K562 (cell line): ENCODE data around the gene POPDC3. TPM values are rescaled to one million over a fixed set of nuclear protein-coding genes. Genes with fewer than 3 reads are reported as not detected.

ENCODE experiments used
- ATAC-seq: fragments of 200-7000 bp; cut with Tn5 transposase; 3 replicates; pipeline ENCODE4 v1.9.1; 2020; ENCODE audit warnings: moderate library complexity
- BruUV-seq: library from RNA; stranded (reverse); fragments of 400-500 nt; replicated peaks from 2 replicates; lab custom pipeline; 2021; lab: Mats Ljungman, UMichigan
- CTCF ChIA-PET: fragments of 300-600 bp; formaldehyde crosslinking; extraction: SDS; loops from one replicate; lab custom pipeline; 2021; ENCODE audit warnings: low intra/inter-chr PET ratio; lab: Yijun Ruan, JAX
- POLR2A ChIA-PET: fragments of 300-600, 350-650 bp; sonication (Branson Sonifier 250); formaldehyde crosslinking; extraction: SDS; loops from one replicate; lab custom pipeline; 2021; ENCODE audit warnings: antibody characterized with exemption, inconsistent platforms; lab: Yijun Ruan, JAX
- DNase-seq, 4 experiments: peaks; one replicate each; pipeline versions ENCODE4 v3.0.0 to v3.0.0-alpha.2; 2011 to 2018; ENCODE audit warnings: low spot score in 3 of 4, mixed read lengths in 3 of 4; ENCODE audit errors: extremely low read depth in 1 of 4
- FAIRE-seq: peaks from 2 replicates; lab custom pipeline; 2011; peaks lifted over from hg19 to GRCh38; lab: Jason Lieb, UNC
- H2AFZ ChIP-seq: 2 replicates; pipeline ENCODE4 v1.6.0; 2011; ENCODE audit warnings: low read depth, low read length, control low read depth, inconsistent platforms
- H3K27ac ChIP-seq: fragments of 200-600 bp; 3 replicates; pipeline ENCODE4 v1.8.0; 2011; ENCODE audit warnings: low read depth, mild to moderate bottlenecking, control low read depth, inconsistent platforms, low read length, moderate library complexity, mixed read lengths; ENCODE audit errors: extremely low read depth
- H3K27me3 ChIP-seq, 2 experiments: fragments of 300-600 bp in 1 of 2; 2 replicates in 1 of 2; 3 replicates in 1 of 2; pipeline versions ENCODE4 v1.6.0 to v1.8.0; 2011; ENCODE audit warnings: inconsistent platforms in 2 of 2, low read length in 2 of 2, mild to moderate bottlenecking in 1 of 2, mixed read lengths in 1 of 2, moderate library complexity in 1 of 2; ENCODE audit not compliant: control insufficient read depth in 2 of 2, insufficient read depth in 2 of 2
- H3K36me3 ChIP-seq: fragments of 300-600 bp; 3 replicates; pipeline ENCODE4 v1.8.0; 2011; ENCODE audit warnings: mild to moderate bottlenecking, low read length, inconsistent platforms; ENCODE audit not compliant: control insufficient read depth, insufficient read depth
- H3K4me1 ChIP-seq, 2 experiments: fragments of 200-600 bp in 1 of 2; replicated peaks in 1 of 2; 2 replicates in 1 of 2; 3 replicates in 1 of 2; pipeline versions ENCODE4 v1.5.1 to v1.8.0; 2011; ENCODE audit warnings: inconsistent platforms in 2 of 2, low read length in 2 of 2, mild to moderate bottlenecking in 1 of 2, mixed read lengths in 1 of 2, moderate library complexity in 1 of 2; ENCODE audit not compliant: control insufficient read depth in 2 of 2, insufficient read depth in 2 of 2
- H3K4me2 ChIP-seq: 2 replicates; pipeline ENCODE4 v1.6.1; 2011; ENCODE audit warnings: low read length, control low read depth, inconsistent platforms, mixed read lengths; ENCODE audit not compliant: insufficient read depth
- H3K4me3 ChIP-seq: fragments of 200-600 bp; sonication (generic), shearing (Covaris generic); 2 replicates; pipeline ENCODE4 v1.5.1; 2016; ENCODE audit warnings: control low read depth, inconsistent platforms
- H3K79me2 ChIP-seq: fragments of 200-600 bp; 3 replicates; pipeline ENCODE4 v1.8.0; 2011; ENCODE audit warnings: low read length, inconsistent platforms; ENCODE audit not compliant: control insufficient read depth, insufficient read depth
- H3K9ac ChIP-seq, 2 experiments: 2 replicates each; pipeline versions ENCODE4 v1.6.0 to v1.6.1; 2011; ENCODE audit warnings: low read depth in 2 of 2, low read length in 2 of 2, control low read depth in 1 of 2, inconsistent platforms in 1 of 2, mild to moderate bottlenecking in 1 of 2, mixed read lengths in 1 of 2; ENCODE audit not compliant: insufficient read depth in 1 of 2
- H3K9me1 ChIP-seq: one replicate; pipeline ENCODE4 v1.6.0; 2011; ENCODE audit warnings: inconsistent platforms, mild to moderate bottlenecking, low read length, moderate library complexity; ENCODE audit not compliant: control insufficient read depth, insufficient read depth
- H3K9me3 ChIP-seq: replicated peaks from 2 replicates; pipeline ENCODE4 v1.5.1; 2011; ENCODE audit warnings: low read depth, low read length, inconsistent platforms; ENCODE audit not compliant: control insufficient read depth, insufficient read depth
- H4K20me1 ChIP-seq: replicated peaks from 2 replicates; pipeline ENCODE4 v1.6.1; 2011; ENCODE audit warnings: low read length, inconsistent platforms, mixed read lengths; ENCODE audit not compliant: control insufficient read depth, insufficient read depth
- CCAR2 ChIP-seq: fragments of 200-400 bp; formaldehyde crosslinking; IDR thresholded peaks from 2 replicates; pipeline ENCODE4 v1.6.1; 2017; ENCODE audit warnings: mild to moderate bottlenecking, low read depth, low read length
- CHCHD3 ChIP-seq: fragments of 250-450 bp; sonication (Bioruptor Pico); IDR thresholded peaks from 2 replicates; pipeline ENCODE4 v2.1.2; 2022; ENCODE audit warnings: mild to moderate bottlenecking
- CTCF ChIP-seq, 3 experiments: IDR thresholded peaks in 2 of 3; conservative IDR thresholded peaks in 1 of 3; 2 replicates each; pipeline ENCODE4 v1.5.1; 2011 to 2012; ENCODE audit warnings: low read length in 3 of 3, mild to moderate bottlenecking in 3 of 3, control low read depth in 2 of 3, improper control_type of control experiment in 1 of 3, inconsistent platforms in 1 of 3, low read depth in 1 of 3, mixed read lengths in 1 of 3, moderate library complexity in 1 of 3; ENCODE audit not compliant: insufficient read depth in 2 of 3
- FIP1L1 ChIP-seq: fragments of 200-400 bp; formaldehyde crosslinking; IDR thresholded peaks from 2 replicates; pipeline ENCODE4 v1.6.1; 2018; ENCODE audit warnings: mild to moderate bottlenecking, low read depth, low read length; ENCODE audit not compliant: poor library complexity, severe bottlenecking
- FOXJ2 ChIP-seq: fragments of 200-800 bp; sonication (Bioruptor generic); IDR thresholded peaks from 2 replicates; pipeline ENCODE4 v1.6.1; 2016; ENCODE audit warnings: missing genetic modification characterization, missing compliant biosample characterization
- GABPB2 ChIP-seq: fragments of 250-450 bp; sonication (Bioruptor Pico); conservative IDR thresholded peaks from 2 replicates; pipeline ENCODE4 v1.5.1; 2021; ENCODE audit warnings: mild to moderate bottlenecking
- LARP7 ChIP-seq: fragments of 450-650 bp; IDR thresholded peaks from 2 replicates; pipeline ENCODE4 v1.6.1; 2016
- MAFF ChIP-seq: IDR thresholded peaks from 2 replicates; pipeline ENCODE4 v1.6.1; 2012; ENCODE audit warnings: low read length, improper control_type of control experiment
- MED1 ChIP-seq: sonication (generic); formaldehyde crosslinking; IDR thresholded peaks from 2 replicates; pipeline ENCODE4 v1.8.1; 2023; ENCODE audit warnings: missing genetic modification reagents, borderline replicate concordance
- RAD21 ChIP-seq, 2 experiments: fragments of 250-450 bp in 1 of 2; fragments of 450-650 bp in 1 of 2; sonication (Bioruptor Pico) in 1 of 2; formaldehyde crosslinking in 1 of 2; IDR thresholded peaks in 1 of 2; conservative IDR thresholded peaks in 1 of 2; 2 replicates each; pipeline versions ENCODE4 v1.4.0 to v1.8.0; 2020 to 2022; ENCODE audit warnings: mild to moderate bottlenecking in 2 of 2, moderate library complexity in 1 of 2
- RBM14 ChIP-seq: fragments of 200-400 bp; formaldehyde crosslinking; IDR thresholded peaks from 2 replicates; pipeline ENCODE4 v1.6.1; 2018; ENCODE audit warnings: low read depth, mild to moderate bottlenecking, low read length, moderate library complexity, borderline replicate concordance; ENCODE audit not compliant: insufficient read depth
- RBM15 ChIP-seq: fragments of 200-400 bp; formaldehyde crosslinking; IDR thresholded peaks from 2 replicates; pipeline ENCODE4 v1.6.1; 2018; ENCODE audit warnings: mild to moderate bottlenecking, low read length, moderate library complexity; ENCODE audit not compliant: insufficient read depth
- SREBF1 ChIP-seq: fragments of 150-350 bp; IDR thresholded peaks from 2 replicates; pipeline ENCODE4 v1.6.1; 2014; ENCODE audit warnings: antibody characterized with exemption, low read depth, low read length, borderline replicate concordance
- ZNF395 ChIP-seq: fragments of 200-800 bp; sonication (Bioruptor generic); IDR thresholded peaks from 2 replicates; pipeline ENCODE4 v1.6.1; 2017; ENCODE audit warnings: missing genetic modification characterization, missing compliant biosample characterization
- ZNF398 ChIP-seq: fragments of 250-450 bp; sonication (Bioruptor Pico); IDR thresholded peaks from 2 replicates; pipeline ENCODE4 v1.8.0; 2021; ENCODE audit warnings: moderate library complexity, mild to moderate bottlenecking, inconsistent platforms
- ZNF445 ChIP-seq: fragments of 250-450 bp; sonication (Bioruptor Pico); IDR thresholded peaks from 2 replicates; pipeline ENCODE4 v1.4.0; 2020; ENCODE audit warnings: low read depth, mild to moderate bottlenecking, moderate library complexity
- WGBS: fragments of 100-300 bp; shearing (Covaris generic); methylation state at CpG from one replicate; pipeline ENCODE4 v1.1.6; 2016; ENCODE audit warnings: low coverage, mixed read lengths; ENCODE audit not compliant: insufficient coverage; ENCODE audit errors: missing lambda C conversion rate; 5-methylcytosine and 5-hydroxymethylcytosine counted together
- in situ Hi-C: fragments of 300-500 bp; cut with MboI; formaldehyde crosslinking; loops from 4 replicates; pipeline ENCODE4 v1.15.0; 2018; ENCODE audit warnings: inconsistent platforms, mixed read lengths
- intact Hi-C: fragments of 100-400 bp; cut with micrococcal nuclease; formaldehyde crosslinking; loops from 2 replicates; pipeline ENCODE4 v1.14.2; 2022
- polyA plus RNA-seq, 8 experiments: library from polyadenylated mRNA; depleted of rRNA in 4 of 8; stranded (reverse) in 5 of 8; unstranded in 3 of 8; fragments of >200 nt; fragmentation: Nextera tagmentation in 2 of 8; fragmentation: Illumina TruSeq in 1 of 8; extraction: Ambion mirVana in 2 of 8; extraction: Trizol in 1 of 8; gene quantifications; 2 replicates each; pipeline versions ENCODE4 v1.2.1 to v1.2.3, GENCODE V29; 2011 to 2014; ENCODE audit warnings: inconsistent platforms in 1 of 8, missing spikeins in 1 of 8
- total RNA-seq, 7 experiments: library from RNA; depleted of rRNA in 6 of 7; stranded (reverse); fragments of >200 nt in 6 of 7; fragmentation: Illumina TruSeq in 2 of 7; extraction: Trizol in 2 of 7; gene quantifications; 2 replicates each; pipeline versions ENCODE4 v1.2.1 to v1.2.3, GENCODE V29; 2011 to 2021; ENCODE audit warnings: low replicate concordance in 1 of 7

The POPDC3 gene
- total and polyA plus RNA-seq, 9 of the 15 experiments (the other 6 are each of a cell fraction or from before 2014, with no cell fraction given) = 4.0 to 11.8 (median 5.4) TPM

GRCh38 chr6:105135907-105136430 lies 43.8 kb downstream of the POPDC3 start (continued):
- TF ChIP-seq ZNF398 (CRISPR knock-in tag) = no peak
- TF ChIP-seq CCAR2 = no peak
- TF ChIP-seq RBM15 = no peak
- no peak for TF ChIP-seq MED1 (CRISPR knock-in tag)
- no peak for TF ChIP-seq GABPB2
- TF ChIP-seq ZNF445 = no peak

GRCh38 chr6:105135056-105135455 lies 44.8 kb downstream of the POPDC3 start:
- no peak overlapping the region for H3K27ac ChIP-seq
- no peaks in the 10 kb centered on the region for H3K9me3 ChIP-seq
- no peaks in the 10 kb centered on the region for H3K79me2 ChIP-seq
- no peaks in the 10 kb centered on the region for H3K36me3 ChIP-seq
- FAIRE-seq = no peak
- CTCF ChIA-PET = interaction anchor here (1.0 kb wide), 1 partner anchor 269 kb away, joined by 3 read pairs; no protein-coding TSS in a partner anchor
- peak in 1 of 4 experiments; percentile 6 for DNase-seq
- POLR2A ChIA-PET = no interaction called here
- H3K4me1 ChIP-seq = peaks cover 0 to 16% of the 10 kb centered on the region in 2 experiments; a peak in 2 of 5 replicates
- H2AFZ ChIP-seq = no peak overlapping the region
- in situ Hi-C loops (no loop called here), intact Hi-C loops (no loop called here)
- no peak overlapping the region for H3K4me3 ChIP-seq
- peak; percentile 60 for ATAC-seq
- peaks cover 3 to 24% of the 10 kb centered on the region in 2 experiments; a peak in 4 of 5 replicates for H3K27me3 ChIP-seq
- H4K20me1 ChIP-seq = no peaks in the 10 kb centered on the region
- H3K9me1 ChIP-seq = no peaks in the 10 kb centered on the region
- no TSS peak for BruUV-seq
- H3K9ac ChIP-seq = no peak overlapping the region
- H3K4me2 ChIP-seq = no peak overlapping the region
- 5% methylated on average over 4 of the region's 4 CpGs for WGBS
- TF ChIP-seq CHCHD3 (CRISPR knock-in tag) (no peak), ZNF395 (CRISPR knock-in tag) (no peak), MAFF (no peak), SREBF1 (no peak), RAD21 (CRISPR knock-in tag; conservative IDR thresholded peaks at IDR 0.05 in 1 of 2, IDR thresholded peaks at IDR 0.05 in 1 of 2) (peak in 1 of 2 experiments; percentile 32; a peak in 1 of 4 replicates), RBM14 (no peak), LARP7 (no peak), FIP1L1 (no peak), CTCF (IDR thresholded peaks at IDR 0.05 in 2 of 3, conservative IDR thresholded peaks at IDR 0.05 in 1 of 3; ENCODE audit: insufficient read depth in 2 of 3, low read depth in 1 of 3, low read length in 3 of 3) (0 out of 6 replicates have a peak, but pooled peaks of 2 of the 3 experiments have one; percentile 5 to 8), FOXJ2 (no peak)
